Stimulated activated CD8-positive, alpha-beta memory T cell treated with anti-CD3 and anti-CD28 coated beads, Interleukin-12 subunit alpha, Interleukin-12 subunit beta, amount 100 ng/mL, for 24 hours (primary cell): ENCODE data around the gene ACE.

Source experiments
- DNase-seq: peaks from one replicate; pipeline ENCODE4 v3.0.0-alpha.2; 2020; ENCODE audit errors: extremely low read depth

ACE gene

DNA sequence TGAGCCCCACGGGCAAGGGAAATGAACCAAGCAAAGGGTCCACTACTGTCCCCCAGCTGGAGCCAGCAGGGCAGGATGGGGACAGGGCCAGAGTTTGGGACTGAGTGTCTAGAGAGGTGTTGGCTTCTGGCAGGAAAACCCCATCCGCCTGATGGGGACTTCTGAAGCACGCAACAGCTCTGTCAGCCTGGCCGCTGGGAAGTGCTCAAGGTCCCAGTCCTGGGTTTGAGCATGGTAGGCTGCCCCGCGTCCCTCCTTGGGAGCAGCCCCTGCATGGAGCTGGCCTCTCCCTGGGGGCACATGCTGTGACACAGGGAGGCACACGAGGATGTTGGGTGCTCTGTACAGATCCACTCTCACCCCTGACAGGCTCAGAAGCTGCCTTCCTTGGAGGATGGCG lies 14.6 kb downstream of the ACE start:
- no peak for DNase-seq

DNA sequence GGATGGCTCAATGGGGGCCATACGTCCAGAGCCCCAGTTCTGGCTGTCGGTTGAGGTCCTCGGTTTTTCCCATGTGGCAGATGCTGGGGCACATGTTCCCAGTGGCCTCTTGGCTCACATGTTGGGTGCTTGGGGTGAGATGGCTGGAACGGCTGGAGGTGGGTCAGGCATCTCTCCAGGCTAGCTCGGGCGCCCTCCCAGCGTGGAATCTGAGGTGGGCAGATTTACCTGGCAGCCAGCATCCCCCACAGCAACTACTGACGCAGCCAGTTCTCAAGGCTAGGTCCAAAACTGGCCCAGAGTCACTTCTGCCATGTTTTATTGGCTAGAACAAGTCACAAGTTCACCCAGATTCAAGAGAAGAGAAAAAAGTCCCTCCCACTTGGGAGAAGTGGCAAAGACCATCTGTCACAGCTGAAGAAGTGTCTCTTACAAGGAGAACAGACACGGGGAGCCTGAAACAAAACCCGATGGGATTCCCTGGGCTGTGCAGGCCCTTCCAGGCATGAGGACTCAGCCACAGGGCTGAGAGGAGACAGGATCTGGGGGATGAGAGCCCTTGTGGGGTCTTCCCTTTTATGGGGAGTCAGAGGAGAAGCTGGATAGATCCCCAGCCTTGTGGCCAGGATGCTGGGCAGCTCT lies 15.2 kb downstream of the ACE start:
- no peak for DNase-seq

DNA sequence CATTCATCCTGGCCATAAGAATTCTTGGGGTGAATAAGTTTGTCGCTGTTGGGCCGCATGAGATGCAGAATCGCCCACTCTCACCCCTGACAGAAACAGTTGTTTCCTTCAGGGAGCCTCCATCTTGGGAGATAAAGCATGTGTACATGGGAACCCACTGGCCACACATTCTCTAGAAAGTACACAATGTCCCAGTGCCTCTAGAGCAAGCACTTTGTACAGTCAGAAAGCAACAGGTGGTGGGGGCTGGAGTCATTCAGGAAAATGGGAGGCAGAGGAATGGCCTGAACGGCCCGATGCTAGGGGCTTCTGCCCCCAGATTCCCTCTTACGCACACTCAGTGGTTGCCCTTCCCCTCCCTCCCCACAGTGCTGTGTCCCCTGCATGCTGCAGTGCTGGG lies 16.1 kb downstream of the ACE start:
- DNase-seq: no peak

DNA sequence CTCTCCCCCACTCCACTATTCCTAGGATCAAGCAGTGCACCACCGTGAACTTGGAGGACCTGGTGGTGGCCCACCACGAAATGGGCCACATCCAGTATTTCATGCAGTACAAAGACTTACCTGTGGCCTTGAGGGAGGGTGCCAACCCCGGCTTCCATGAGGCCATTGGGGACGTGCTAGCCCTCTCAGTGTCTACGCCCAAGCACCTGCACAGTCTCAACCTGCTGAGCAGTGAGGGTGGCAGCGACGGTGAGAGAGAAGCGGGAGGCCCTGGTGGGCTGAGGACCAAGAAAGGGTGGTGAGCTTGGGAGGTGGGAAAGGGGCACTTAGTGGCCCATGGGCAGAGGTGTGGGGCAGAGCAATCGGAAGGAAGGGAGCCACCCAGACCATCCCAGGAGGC lies 16.6 kb downstream of the ACE start:
- DNase-seq: no peak

DNA sequence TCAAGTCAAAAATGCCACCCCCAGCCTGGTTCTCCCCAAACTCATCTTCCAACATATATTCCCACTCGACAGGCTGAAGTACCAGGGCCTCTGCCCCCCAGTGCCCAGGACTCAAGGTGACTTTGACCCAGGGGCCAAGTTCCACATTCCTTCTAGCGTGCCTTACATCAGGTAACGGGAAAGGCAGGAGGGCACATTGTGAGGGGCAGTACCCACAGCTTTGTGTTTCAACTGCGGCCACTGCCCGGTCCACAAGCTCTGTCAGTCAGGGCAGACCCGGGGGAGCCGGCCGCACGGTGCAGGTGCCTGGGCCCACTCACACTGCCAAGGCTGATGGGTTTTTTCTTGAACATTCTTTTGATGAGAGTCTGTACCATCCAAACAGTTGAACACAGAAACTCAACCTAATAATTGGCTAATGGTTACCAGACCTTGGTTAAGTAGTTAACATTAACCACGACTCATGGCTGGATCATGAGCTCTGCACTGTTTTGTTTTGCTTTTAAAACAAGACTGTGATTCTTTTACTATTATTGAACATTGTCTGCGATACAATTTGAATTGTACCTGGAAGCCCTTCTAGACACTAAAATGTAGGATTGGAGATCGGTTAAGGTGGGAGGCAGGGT lies 17.6 kb downstream of the ACE start:
- DNase-seq: no peak

DNA sequence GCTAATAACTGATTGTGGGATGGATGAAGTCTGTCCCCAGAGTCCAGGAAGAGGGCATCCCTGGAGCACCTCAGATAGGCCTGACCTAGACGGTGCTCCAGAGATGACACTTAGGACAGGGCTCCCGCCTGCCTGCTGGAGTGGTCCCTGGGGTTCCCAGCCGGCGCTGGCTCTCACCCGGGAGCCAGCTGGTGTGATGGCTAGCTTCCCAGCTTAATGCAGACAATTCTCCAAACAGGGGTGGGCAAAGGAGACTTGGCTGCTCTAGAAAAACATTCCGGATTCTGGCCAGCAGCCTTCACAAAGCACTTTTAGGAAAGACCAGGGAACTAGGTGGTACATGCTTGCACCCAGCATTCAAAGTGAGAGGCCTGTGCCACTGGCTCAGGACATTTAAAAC lies 18.6 kb downstream of the ACE start:
- DNase-seq: no peak

DNA sequence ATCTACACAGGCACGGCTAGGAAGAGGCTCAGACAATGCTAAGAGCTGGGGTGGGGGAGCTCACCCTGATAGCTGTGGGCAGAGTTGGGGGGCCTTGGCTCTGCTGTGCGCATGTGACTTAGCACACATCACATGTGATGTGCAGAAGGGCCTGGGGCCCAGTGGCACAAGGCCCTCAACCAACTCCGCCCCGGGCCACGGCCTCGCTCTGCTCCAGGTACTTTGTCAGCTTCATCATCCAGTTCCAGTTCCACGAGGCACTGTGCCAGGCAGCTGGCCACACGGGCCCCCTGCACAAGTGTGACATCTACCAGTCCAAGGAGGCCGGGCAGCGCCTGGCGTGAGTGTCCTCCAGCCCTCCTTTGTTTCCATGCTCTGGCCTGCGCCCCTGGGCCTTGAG lies 19.3 kb downstream of the ACE start:
- no peak for DNase-seq

DNA sequence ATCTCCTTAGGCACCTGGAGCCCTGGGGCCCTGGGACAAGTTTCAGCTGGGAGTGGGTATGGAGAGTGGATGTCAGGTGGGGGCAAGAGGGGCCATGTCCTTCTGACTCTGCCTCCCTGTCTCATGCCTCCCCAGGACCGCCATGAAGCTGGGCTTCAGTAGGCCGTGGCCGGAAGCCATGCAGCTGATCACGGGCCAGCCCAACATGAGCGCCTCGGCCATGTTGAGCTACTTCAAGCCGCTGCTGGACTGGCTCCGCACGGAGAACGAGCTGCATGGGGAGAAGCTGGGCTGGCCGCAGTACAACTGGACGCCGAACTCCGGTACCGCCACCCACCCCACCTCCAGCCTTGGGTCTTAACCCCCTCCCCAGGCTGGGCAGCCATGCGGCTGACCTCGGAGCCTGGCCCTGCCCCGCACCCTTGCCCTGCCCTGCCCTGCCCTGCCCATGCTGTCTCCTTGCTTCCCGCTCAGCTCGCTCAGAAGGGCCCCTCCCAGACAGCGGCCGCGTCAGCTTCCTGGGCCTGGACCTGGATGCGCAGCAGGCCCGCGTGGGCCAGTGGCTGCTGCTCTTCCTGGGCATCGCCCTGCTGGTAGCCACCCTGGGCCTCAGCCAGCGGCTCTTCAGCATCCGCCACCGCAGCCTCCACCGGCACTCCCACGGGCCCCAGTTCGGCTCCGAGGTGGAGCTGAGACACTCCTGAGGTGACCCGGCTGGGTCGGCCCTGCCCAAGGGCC lies 20.0 kb downstream of the ACE start:
- no peak for DNase-seq

DNA sequence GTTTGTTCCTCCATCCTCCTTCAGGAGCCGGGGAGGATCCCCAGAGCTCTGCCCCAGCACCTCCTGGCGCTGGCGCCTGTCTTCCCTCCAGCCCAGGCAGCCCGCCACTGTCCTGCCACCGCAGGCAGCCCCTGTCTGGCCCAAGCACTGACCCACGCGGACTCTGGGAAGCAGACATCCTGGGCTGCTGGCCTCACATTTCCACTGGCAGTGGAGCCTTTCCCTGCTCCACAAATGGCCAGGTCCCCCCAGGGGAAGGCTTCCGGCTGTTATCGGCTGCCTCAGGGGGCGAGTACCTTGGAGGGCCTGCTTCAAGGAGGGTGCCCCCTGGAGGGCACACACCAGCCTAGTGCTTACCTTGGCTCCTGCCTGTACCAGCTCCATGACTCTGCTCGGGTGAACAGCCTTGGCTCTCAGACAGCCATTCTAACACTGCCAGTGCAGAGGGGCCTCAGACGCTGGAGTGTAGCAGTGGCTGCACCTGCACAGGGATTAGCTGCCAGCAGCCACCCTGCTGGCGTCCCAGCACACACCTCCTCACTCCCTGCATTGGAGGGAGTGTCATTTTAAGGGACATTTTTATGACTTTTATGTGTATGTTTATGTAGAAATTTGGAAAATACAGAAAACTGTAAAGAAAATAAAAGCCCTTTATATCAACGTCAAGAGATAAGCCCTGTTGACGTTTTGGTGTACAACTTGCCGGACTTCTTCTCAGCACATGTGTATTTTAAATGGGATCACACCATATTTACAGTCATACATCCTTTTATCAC lies 21.0 kb downstream of the ACE start:
- no peak for DNase-seq

DNA sequence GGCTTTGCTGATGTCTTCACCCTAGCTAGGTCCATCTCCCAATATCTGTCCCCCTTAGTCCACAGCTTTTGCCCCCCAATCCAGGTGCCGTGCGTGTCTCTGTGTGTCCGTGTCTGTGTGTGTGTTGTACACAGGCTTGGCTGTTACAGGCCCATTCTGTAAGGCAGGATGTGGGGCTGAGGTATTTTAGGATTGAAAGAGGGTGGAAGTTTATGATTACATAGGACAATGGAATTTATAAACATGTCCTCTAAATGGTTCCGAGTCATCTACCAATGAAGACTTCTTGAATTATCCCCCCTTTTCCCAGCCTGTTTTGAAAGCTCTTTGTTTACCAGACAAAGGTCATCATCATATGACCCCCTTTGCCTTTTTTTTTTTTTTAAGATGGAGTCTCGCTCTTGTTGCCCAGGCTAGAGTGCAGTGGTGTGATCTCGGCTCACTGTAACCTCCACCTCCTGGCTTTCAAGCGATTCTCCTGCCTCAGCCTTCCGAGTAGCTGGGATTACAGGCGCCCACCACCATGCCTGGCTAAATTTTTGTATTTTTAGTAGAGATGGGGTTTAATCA lies 21.9 kb downstream of the ACE start:
- DNase-seq: no peak

DNA sequence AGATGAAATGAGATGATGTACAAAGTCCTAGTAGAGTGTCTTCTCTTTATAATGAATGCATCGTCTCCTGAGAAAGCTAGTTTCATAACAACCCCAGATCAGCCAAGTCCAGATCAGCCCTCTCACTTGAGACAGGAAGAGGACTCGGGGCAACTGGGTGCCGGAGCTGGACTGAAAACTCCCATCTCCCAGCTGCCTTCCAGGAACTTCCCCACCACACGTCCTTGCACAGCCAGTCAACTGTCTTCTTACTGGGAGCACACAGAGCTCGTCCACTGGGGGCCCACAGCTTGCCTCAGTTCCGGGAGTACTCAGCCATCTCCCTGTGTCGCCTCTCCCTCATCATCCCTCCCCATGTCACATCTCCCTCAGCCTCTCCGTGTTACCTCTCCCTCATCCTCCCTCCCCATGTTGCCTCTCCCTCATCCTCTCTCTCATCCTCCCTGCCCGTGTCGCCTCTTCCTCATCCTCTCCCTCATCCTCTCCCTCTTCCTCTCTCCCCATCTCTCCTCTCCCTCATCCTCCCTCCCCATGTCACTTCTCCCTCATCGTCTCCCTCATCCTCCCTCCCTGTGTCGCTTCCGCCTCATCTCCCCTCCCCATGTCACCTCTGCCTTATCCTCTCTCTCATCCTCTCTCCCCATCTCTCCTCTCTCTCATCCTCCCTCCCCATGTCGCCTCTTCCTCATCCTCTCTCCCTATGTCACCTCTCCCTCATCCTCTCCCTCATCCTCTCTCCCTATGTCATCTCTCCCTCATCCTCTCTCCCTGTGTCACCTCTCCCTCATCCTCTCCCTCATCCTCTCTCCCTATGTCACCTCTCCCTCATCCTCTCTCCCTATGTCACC lies 23.9 kb downstream of the ACE start:
- no peak for DNase-seq

DNA sequence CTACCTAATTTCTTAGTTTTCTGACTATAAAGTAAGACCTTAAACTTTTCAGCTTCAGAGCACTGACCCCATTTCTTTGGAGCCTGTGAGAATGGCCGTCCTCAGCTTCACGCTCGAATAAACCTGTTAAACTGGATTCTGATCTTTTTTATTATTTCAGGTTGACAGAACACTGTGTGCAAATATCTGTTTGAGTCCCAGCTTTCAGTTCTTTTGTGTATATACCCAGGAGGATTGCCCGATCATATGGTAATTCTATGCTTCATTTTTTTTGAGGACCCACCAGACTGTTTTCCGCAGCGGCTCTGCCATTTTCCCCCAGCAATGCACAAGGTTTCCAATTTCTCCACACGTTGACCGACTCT lies 26.5 kb downstream of the ACE start:
- DNase-seq: no peak

DNA sequence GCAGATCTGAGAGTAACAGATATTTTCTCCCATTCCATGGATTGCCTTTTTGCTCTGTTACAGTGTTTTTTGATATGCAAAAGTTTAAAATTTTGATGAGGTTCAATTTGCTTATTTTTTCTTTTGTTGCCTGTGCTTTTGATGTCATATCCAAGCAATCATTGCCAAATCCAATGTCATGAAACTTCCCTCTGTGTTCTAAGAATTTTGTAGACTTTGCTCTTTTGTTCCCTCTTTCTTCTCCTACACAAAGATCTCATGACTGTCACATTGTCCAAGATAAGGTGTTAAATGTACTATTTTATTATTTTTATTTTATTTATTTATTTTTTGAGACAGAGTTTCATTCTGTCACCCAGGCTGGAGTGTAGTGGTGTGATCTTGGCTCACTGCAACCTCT lies 27.4 kb downstream of the ACE start:
- no peak for DNase-seq

DNA sequence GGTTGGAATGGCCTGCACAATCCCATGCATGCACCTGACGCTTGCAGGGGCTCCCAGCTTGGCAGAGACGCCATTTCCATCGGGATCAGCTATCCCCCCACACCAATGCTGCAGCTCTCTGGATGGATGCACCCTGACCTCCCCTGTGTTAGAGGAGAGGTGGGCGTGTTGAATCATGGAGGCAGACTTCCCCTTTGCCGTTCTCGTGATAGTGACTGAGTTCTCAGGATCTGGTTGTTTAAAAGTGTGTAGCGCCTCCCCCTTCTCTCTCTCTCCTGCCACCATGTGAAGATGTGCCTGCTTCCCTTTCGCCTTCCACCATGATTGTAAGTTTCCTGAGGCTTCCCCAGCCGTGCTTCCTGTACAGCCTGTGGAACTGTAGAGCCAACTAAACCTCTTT lies 28.5 kb downstream of the ACE start:
- no peak for DNase-seq

DNA sequence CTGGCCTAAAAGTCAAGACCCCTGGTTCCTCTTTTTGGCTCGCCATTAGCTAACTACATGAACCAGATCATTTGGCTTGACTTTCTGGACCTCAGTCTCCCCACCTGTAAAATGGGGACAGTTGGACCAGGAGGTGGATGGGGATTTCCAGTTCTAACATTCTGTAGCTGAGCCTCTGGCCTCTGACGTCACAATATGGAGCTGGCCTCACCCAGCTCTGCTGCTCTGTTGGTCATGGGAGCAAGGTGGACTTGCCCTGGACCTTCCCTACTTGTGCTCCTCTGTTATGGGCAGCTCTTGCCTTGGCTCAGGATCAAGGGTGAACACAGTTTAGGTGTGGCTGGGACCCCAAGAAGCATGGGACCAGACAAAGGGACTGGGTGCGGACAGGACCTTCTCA lies 29.8 kb downstream of the ACE start:
- DNase-seq: no peak

DNA sequence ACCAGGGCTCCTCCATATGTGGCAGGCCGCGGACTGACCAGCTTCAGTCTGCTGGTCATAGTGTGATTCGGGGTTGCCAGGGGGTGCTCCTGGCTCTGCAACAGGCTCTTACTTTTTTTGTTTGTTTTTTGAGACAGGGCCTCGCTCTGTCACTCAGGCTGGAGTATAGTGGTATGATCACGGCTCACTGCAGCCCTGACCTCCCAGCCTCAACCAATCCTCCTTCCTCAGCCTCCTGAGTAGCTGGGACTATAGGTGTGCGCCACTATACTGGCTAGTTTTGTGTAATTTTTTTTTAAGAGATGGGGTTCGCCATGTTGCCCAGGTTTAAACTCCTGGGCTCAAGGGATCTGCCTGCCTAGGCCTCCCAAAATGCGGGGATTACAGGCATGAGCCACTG lies 34.5 kb downstream of the ACE start:
- no peak for DNase-seq

DNA sequence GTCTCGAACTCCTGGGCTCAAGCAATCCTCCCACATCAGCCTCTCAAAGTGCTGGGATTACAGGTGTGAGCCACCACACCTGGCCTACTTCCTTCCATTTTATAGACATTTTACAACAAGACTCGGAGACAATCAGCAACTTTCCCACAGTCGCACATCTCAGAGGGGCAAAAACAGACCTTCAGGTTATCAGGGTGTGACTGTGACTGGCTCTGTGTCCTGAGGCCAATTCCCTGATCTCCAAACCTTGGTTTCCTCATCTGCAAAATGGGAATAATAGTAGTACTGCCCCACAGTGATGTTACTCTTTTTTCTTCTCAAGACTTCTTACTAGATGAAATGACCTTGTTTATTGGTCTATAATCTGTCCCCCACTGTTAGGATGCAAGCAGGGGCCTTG lies 35.5 kb downstream of the ACE start:
- no peak for DNase-seq

DNA sequence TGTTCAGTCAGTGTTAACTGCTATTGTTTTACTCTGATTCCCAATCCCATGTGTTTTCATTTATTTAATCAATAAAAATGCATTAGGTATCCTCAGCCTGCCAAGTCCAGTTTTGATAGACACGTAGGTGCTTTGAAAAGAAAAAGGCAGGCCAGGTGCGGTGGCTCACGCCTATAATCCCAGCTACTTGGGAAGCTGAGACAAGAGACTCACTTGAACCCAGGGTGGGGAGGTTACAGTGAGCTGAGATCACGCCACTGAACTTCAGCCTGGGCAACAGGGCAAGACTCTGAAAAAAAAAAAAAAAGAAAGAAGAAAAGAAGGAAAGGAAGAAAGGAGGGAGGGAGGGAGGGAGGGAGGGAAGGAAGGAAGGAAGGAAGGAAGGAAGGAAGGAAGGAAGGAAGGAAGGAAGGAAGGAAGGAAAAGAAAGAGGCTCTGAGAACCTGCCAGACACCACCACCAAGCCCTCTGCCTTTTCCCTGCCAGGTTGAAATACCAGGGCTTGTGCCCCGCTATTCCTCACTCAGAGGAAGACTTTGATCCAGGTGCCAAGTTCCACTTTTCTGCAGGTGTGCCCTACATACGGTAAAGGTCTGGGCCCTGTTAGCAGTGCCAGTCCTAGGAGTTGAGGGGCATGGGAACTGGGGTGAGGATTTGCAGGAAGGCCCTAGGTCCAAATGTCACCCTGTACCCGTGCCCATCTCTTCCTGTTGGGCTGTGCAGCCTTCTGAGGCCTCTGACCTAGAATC lies 36.2 kb downstream of the ACE start:
- no peak for DNase-seq

DNA sequence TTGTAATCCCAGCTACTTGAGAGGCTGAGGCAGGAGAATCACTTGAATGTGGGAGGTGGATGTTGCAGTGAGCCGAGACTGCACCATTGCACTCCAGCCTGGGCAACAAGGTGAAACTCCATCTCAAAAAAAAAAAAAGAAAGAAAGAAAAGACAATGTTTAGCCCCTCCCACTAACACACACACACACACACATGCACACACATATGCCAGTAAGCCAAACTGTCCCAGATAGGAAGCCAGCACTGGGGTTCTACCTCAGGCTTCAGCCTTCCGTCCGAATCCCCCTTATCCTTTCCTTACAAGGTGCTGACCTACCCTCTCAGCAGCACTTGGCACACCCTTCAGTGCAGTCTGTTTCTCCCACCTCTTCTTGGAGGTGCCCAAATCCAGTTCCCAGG lies 37.6 kb downstream of the ACE start:
- no peak for DNase-seq

DNA sequence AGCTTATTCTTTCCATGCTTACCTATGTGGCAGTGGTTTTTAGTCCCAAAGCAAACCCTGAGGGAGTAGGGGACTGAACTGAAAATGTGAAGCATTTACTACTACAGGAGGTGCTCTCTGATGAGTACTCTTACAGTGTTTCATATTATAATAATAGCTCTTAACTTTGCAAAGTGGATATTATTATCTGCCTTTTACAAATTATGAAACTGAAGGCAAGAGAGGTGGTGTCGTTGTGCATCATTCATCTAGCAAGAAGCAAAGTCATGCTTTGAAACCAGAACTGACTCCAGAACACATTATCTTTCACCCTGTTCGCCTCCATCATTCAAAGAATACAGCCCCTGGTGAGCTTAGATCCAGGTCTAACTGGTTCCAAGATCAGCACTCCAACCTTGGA lies 38.1 kb downstream of the ACE start:
- no peak for DNase-seq

DNA sequence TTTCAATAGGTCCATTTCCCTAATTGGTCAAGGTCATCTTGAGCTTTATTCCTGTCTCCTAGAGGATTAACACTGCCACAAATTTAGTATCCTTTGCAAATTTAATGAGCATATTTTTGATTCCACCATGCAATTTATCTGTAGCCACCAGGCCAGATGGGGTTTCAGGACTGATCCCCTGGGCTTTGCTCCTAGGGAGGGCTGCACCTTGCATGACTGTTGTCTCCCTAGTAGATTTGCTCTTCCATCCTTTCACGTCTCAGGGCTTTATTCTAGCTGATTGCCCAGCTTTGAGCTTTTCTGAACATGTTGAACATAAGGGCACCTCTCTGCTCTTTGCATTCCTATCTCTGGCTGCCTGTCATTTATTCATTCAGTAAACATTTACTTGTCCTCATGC lies 38.6 kb downstream of the ACE start:
- no peak for DNase-seq
